HL-60 (cell line): ENCODE measurements around the gene TYRP1.

Experiments used
- DNase-seq, 2 experiments: peaks; one replicate each; pipeline ENCODE4 v3.0.0-alpha.2; 2010 to 2020; ENCODE audit warnings: low read depth in 1 of 2, low spot score in 1 of 2
- H3K27ac ChIP-seq: fragments of 250-450 bp; sonication (Bioruptor Pico); replicated peaks from 2 replicates; pipeline ENCODE4 v1.5.1; 2020; ENCODE audit warnings: mild to moderate bottlenecking, moderate library complexity
- H3K27me3 ChIP-seq: fragments of 250-450 bp; sonication (Bioruptor Pico); 2 replicates; pipeline ENCODE4 v1.5.1; 2021; ENCODE audit warnings: mild to moderate bottlenecking, moderate library complexity; ENCODE audit not compliant: insufficient read depth, poor library complexity, severe bottlenecking
- H3K4me3 ChIP-seq: replicated peaks from 2 replicates; pipeline ENCODE4 v1.5.1; 2011; ENCODE audit warnings: mild to moderate bottlenecking, control low read depth, low read length; ENCODE audit not compliant: insufficient read depth
- CTCF ChIP-seq: IDR thresholded peaks from one replicate; pipeline ENCODE4 v1.5.1; 2011; ENCODE audit warnings: low read length, control low read depth, inconsistent platforms; ENCODE audit not compliant: insufficient read depth
- GABPA ChIP-seq: IDR thresholded peaks from 2 replicates; pipeline ENCODE4 v1.6.1; 2012; ENCODE audit warnings: low read depth
- POLR2AphosphoS5 ChIP-seq: IDR thresholded peaks from 2 replicates; pipeline ENCODE4 v1.6.1; 2012; ENCODE audit warnings: low read depth
- SPI1 ChIP-seq: IDR thresholded peaks from 2 replicates; pipeline ENCODE4 v1.6.1; 2012; ENCODE audit warnings: low read depth, mild to moderate bottlenecking, borderline replicate concordance
- TF ChIP-seq, protein P1 (sequence below): IDR thresholded peaks from 2 replicates; pipeline ENCODE4 v1.6.1; 2012; ENCODE audit warnings: low read depth; ENCODE audit not compliant: insufficient replicate concordance

Gene TYRP1

GRCh38 chr9:12705738-12706391 lies 12.7 kb downstream of the TYRP1 start:
- TF ChIP-seq CTCF (no peak), GABPA (no peak), POLR2AphosphoS5 (no peak), SPI1 (no peak)
- TF ChIP-seq, protein P1, sequence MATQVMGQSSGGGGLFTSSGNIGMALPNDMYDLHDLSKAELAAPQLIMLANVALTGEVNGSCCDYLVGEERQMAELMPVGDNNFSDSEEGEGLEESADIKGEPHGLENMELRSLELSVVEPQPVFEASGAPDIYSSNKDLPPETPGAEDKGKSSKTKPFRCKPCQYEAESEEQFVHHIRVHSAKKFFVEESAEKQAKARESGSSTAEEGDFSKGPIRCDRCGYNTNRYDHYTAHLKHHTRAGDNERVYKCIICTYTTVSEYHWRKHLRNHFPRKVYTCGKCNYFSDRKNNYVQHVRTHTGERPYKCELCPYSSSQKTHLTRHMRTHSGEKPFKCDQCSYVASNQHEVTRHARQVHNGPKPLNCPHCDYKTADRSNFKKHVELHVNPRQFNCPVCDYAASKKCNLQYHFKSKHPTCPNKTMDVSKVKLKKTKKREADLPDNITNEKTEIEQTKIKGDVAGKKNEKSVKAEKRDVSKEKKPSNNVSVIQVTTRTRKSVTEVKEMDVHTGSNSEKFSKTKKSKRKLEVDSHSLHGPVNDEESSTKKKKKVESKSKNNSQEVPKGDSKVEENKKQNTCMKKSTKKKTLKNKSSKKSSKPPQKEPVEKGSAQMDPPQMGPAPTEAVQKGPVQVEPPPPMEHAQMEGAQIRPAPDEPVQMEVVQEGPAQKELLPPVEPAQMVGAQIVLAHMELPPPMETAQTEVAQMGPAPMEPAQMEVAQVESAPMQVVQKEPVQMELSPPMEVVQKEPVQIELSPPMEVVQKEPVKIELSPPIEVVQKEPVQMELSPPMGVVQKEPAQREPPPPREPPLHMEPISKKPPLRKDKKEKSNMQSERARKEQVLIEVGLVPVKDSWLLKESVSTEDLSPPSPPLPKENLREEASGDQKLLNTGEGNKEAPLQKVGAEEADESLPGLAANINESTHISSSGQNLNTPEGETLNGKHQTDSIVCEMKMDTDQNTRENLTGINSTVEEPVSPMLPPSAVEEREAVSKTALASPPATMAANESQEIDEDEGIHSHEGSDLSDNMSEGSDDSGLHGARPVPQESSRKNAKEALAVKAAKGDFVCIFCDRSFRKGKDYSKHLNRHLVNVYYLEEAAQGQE: no peak
- DNase-seq: no peak
- Histone ChIP-seq H3K27ac (no peak overlapping the region), H3K27me3 (no peaks in the 10 kb centered on the region), H3K4me3 (no peak overlapping the region)

- TF ChIP-seq, protein P1: no peak
- no peak for TF ChIP-seq CTCF
- no peak for TF ChIP-seq GABPA
- TF ChIP-seq SPI1: no peak
- H3K27ac ChIP-seq: no peak overlapping the region
- H3K4me3 ChIP-seq: no peak overlapping the region
- H3K27me3 ChIP-seq: no peaks in the 10 kb centered on the region
- DNase-seq: no peak
Measured at GRCh38 chr9:12708562-12709298, 15.5 kb downstream of the TYRP1 start.

DNA sequence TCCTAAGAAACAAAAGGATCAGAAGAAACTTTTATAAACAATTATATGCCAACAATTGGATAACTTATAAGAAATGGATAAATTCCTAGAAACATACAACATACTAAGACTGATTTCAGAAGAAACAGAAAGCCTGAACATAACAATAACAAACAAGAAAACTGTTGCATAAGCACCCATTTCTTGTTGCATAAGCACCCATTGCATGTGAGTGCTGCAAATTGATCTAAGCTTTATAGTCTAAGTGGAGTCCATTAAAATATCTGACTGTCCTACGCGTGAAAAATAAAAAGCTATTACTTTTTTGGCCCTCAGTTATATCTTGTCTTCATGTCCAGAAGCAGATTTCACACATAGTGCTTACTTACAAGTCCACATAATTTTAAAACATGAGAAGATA lies 19.3 kb downstream of the TYRP1 start:
- TF ChIP-seq GABPA (no peak), POLR2AphosphoS5 (no peak)
- TF ChIP-seq, protein P1: no peak
- Histone ChIP-seq H3K27ac (no peak overlapping the region), H3K4me3 (no peak overlapping the region), H3K27me3 (no peaks in the 10 kb centered on the region)
- DNase-seq: no peak
